GM19239 (cell line): ENCODE measurements around the gene SIX4.

Experiments
- DNase-seq: peaks from one replicate; pipeline ENCODE4 v3.0.0; 2011; ENCODE audit warnings: low spot score; ENCODE audit not compliant: insufficient read length
- FAIRE-seq: peaks from 2 replicates; lab custom pipeline; 2011; peaks lifted over from hg19 to GRCh38; lab: Jason Lieb, UNC

SIX4 gene

GRCh38 chr14:60722357-60723115, 1.6 kb downstream of the SIX4 start:
- no peak for DNase-seq

GRCh38 chr14:60722107-60722356, 2.1 kb downstream of the SIX4 start:
- DNase-seq (no peak), FAIRE-seq (no peak)

More at GRCh38 chr14:60722357-60723115, 1.6 kb downstream of the SIX4 start:
- peak; percentile 80 for FAIRE-seq

GRCh38 chr14:60721326-60722106, 2.6 kb downstream of the SIX4 start:
- no peak for FAIRE-seq
- DNase-seq, result no peak

- DNase-seq, result no peak
- peak; percentile 4 for FAIRE-seq
Measured at GRCh38 chr14:60720962-60721325, 3.2 kb downstream of the SIX4 start.

GRCh38 chr14:60720391-60720790, 3.8 kb downstream of the SIX4 start:
- no peak for FAIRE-seq
- DNase-seq, result no peak

GRCh38 chr14:60713513-60713912, 10.6 kb downstream of the SIX4 start:
- DNase-seq (no peak), FAIRE-seq (no peak)

- DNase-seq (no peak), FAIRE-seq (no peak)
Measured at GRCh38 chr14:60710494-60710893, 13.7 kb downstream of the SIX4 start.

- FAIRE-seq, result no peak
Measured at GRCh38 chr14:60707858-60708257, 16.3 kb downstream of the SIX4 start.

GRCh38 chr14:60705100-60705499, 19.1 kb downstream of the SIX4 start:
- DNase-seq, result no peak
- FAIRE-seq, result no peak

More at GRCh38 chr14:60707858-60708257, 16.3 kb downstream of the SIX4 start:
- DNase-seq, result no peak

- FAIRE-seq (no peak), DNase-seq (no peak)
Measured at GRCh38 chr14:60700598-60700997, 23.6 kb downstream of the SIX4 start.

- DNase-seq (no peak), FAIRE-seq (no peak)
Measured at GRCh38 chr14:60695327-60695726, 28.8 kb downstream of the SIX4 start.

GRCh38 chr14:60691383-60692113, 32.6 kb downstream of the SIX4 start:
- DNase-seq (no peak), FAIRE-seq (no peak)

- no peak for FAIRE-seq
Measured at GRCh38 chr14:60686865-60687264, 37.3 kb downstream of the SIX4 start.

GRCh38 chr14:60684203-60684602, 39.9 kb downstream of the SIX4 start:
- FAIRE-seq (no peak), DNase-seq (no peak)

More at GRCh38 chr14:60686865-60687264, 37.3 kb downstream of the SIX4 start:
- no peak for DNase-seq

- FAIRE-seq (no peak), DNase-seq (no peak)
Measured at GRCh38 chr14:60681271-60681670, 42.9 kb downstream of the SIX4 start.

GRCh38 chr14:60680511-60680910, 43.6 kb downstream of the SIX4 start:
- DNase-seq (no peak), FAIRE-seq (no peak)

GRCh38 chr14:60679566-60680258, 44.4 kb downstream of the SIX4 start:
- DNase-seq, result no peak
- FAIRE-seq, result no peak

GRCh38 chr14:60677701-60678100, 46.5 kb downstream of the SIX4 start:
- DNase-seq (no peak), FAIRE-seq (no peak)

GRCh38 chr14:60670989-60671388, 53.2 kb downstream of the SIX4 start:
- DNase-seq, result no peak

GRCh38 chr14:60668431-60669112, 55.6 kb downstream of the SIX4 start:
- FAIRE-seq (no peak), DNase-seq (no peak)

More at GRCh38 chr14:60670989-60671388, 53.2 kb downstream of the SIX4 start:
- no peak for FAIRE-seq
